MCF 10A (cell line): ENCODE measurements around the gene DDX54. TPM values are rescaled to one million over a fixed set of nuclear protein-coding genes. Genes with fewer than 3 reads are reported as not detected.

Experiments
- BruUV-seq: library from RNA; stranded (reverse); fragments of 400-500 nt; replicated peaks from 2 replicates; lab custom pipeline; 2021; lab: Mats Ljungman, UMichigan
- CTCF ChIA-PET: fragments of 300-600 bp; sonication (Branson Sonifier 250); formaldehyde crosslinking; extraction: SDS; loops from one replicate; lab custom pipeline; 2021; ENCODE audit warnings: antibody characterized with exemption, inconsistent platforms; lab: Yijun Ruan, JAX
- POLR2A ChIA-PET: fragments of 300-600, 350-650 bp; sonication (Branson Sonifier 250); formaldehyde crosslinking; extraction: SDS; loops from one replicate; lab custom pipeline; 2020; ENCODE audit warnings: antibody characterized with exemption, inconsistent platforms; lab: Yijun Ruan, JAX
- DNase-seq: peaks from one replicate; pipeline ENCODE4 v3.0.0-alpha.2; 2018; ENCODE audit not compliant: unreplicated experiment
- H3K27ac Mint-ChIP-seq: one replicate; pipeline ENCODE4 v1.8.0; 2022; ENCODE audit warnings: mild to moderate bottlenecking, low read depth, mixed read lengths; ENCODE audit not compliant: unreplicated experiment
- H3K27me3 Mint-ChIP-seq: one replicate; pipeline ENCODE4 v1.8.0; 2022; ENCODE audit warnings: mixed read lengths; ENCODE audit not compliant: insufficient read depth, unreplicated experiment
- H3K36me3 Mint-ChIP-seq: one replicate; pipeline ENCODE4 v1.8.0; 2022; ENCODE audit warnings: mild to moderate bottlenecking, moderate library complexity, mixed read lengths; ENCODE audit not compliant: insufficient read depth, unreplicated experiment
- H3K4me1 Mint-ChIP-seq: one replicate; pipeline ENCODE4 v1.8.0; 2022; ENCODE audit warnings: mixed read lengths; ENCODE audit not compliant: insufficient read depth, unreplicated experiment
- H3K4me3 Mint-ChIP-seq: one replicate; pipeline ENCODE4 v1.8.0; 2022; ENCODE audit warnings: mild to moderate bottlenecking, moderate library complexity, mixed read lengths; ENCODE audit not compliant: unreplicated experiment
- H3K9me3 Mint-ChIP-seq: one replicate; pipeline ENCODE4 v1.8.0; 2022; ENCODE audit warnings: mixed read lengths; ENCODE audit not compliant: unreplicated experiment
- intact Hi-C: fragments of 100-400 bp; cut with micrococcal nuclease; formaldehyde crosslinking; loops from 2 replicates; pipeline ENCODE4 v1.14.1; 2022
- total RNA-seq: library from RNA; stranded (reverse); gene quantifications from 2 replicates; pipeline ENCODE4 v1.2.3, GENCODE V29; 2022
- TF ChIP-seq, protein P1 (sequence below): fragments of 200-600 bp; IDR thresholded peaks from one replicate; pipeline ENCODE4 v1.8.0; 2022; ENCODE audit warnings: antibody characterized with exemption, mild to moderate bottlenecking; ENCODE audit not compliant: unreplicated experiment

Gene DDX54
- total RNA-seq, 1 experiment from 2014 or later = 75.8 TPM

- POLR2A ChIA-PET = interaction anchor here (0.7 kb wide), 1 partner anchor 11 kb away, joined by 3 read pairs; no protein-coding TSS in a partner anchor
- Mint-ChIP-seq H3K9me3 (no peaks in the 10 kb centered on the region), H3K36me3 (no peaks in the 10 kb centered on the region), H3K4me1 (peaks cover 19% of the 10 kb centered on the region), H3K4me3 (no peak within 1 kb of the TSS), H3K27me3 (peaks cover 14% of the 10 kb centered on the region), H3K27ac (no peak within 1 kb of the TSS)
- TF ChIP-seq, protein P1, sequence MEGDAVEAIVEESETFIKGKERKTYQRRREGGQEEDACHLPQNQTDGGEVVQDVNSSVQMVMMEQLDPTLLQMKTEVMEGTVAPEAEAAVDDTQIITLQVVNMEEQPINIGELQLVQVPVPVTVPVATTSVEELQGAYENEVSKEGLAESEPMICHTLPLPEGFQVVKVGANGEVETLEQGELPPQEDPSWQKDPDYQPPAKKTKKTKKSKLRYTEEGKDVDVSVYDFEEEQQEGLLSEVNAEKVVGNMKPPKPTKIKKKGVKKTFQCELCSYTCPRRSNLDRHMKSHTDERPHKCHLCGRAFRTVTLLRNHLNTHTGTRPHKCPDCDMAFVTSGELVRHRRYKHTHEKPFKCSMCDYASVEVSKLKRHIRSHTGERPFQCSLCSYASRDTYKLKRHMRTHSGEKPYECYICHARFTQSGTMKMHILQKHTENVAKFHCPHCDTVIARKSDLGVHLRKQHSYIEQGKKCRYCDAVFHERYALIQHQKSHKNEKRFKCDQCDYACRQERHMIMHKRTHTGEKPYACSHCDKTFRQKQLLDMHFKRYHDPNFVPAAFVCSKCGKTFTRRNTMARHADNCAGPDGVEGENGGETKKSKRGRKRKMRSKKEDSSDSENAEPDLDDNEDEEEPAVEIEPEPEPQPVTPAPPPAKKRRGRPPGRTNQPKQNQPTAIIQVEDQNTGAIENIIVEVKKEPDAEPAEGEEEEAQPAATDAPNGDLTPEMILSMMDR = no peak
- CTCF ChIA-PET = interaction anchor here (0.6 to 6.9 kb wide), 4 partner anchors 25 to 170 kb away, joined by 3 to 45 read pairs (median 3); no protein-coding TSS in a partner anchor
- intact Hi-C loops = loop anchor here (10.0 kb wide), 1 partner anchor 245 kb away; the partner anchor contains the start of gene OAS1
- no TSS peak for BruUV-seq
- DNase-seq = peak; percentile 66
These were observed 35.7 kb downstream of the DDX54 start, which contains the start of gene CFAP73 for GRCh38 chr12:113149361-113150150. Gene CFAP73, plus strand, starts transcription at chr12:113149724. Its CDS starts 134 bp downstream, at chr12:113149858.

- CTCF ChIA-PET = interaction anchor here (1.1 to 1.2 kb wide), 2 partner anchors 33 to 247 kb away, joined by 3 to 4 read pairs; no protein-coding TSS in a partner anchor
These were observed 38.3 kb downstream of the DDX54 start for GRCh38 chr12:113146999-113147398.

DNA sequence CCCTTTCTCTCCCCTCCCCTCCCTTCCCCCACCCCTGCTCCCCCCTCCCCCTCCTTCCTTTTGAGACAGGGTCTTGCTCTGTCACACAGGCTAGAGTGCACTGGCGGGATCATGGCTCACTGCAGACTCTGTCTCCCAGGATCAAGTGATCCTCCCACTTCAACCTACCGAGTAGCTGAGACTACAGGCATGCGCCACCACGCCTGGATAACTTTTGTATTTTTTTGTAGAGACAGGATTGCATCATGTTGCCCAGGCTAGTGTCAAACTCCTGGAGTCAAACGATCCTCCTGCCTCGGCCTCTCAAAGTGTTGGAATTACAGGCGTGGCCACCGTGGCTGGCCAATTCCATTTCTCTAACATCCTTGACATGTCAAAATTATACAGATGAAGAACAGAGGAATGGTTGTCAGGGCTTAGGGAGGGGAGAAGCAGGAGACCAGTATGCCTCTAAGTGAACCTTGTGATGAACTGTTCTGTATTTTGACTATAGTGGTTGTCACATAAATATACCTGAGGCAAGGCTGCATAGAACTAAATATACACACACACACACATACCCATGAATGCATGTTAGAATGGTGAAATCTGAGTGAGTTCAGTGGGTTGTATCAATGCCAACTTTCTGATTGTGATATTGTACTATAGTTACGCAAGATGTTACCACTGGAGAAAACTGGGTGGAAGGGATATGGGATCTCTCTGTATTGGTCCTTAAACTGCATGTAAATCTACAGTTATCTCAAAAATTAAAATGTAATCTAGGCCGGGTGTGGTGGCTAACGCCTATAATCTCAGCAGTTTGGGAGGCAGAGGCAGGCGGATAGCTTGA lies 39.3 kb downstream of the DDX54 start:
- Mint-ChIP-seq H3K36me3 (no peaks in the 10 kb centered on the region), H3K27me3 (no peaks in the 10 kb centered on the region), H3K4me1 (peaks cover 11% of the 10 kb centered on the region), H3K9me3 (no peaks in the 10 kb centered on the region), H3K4me3 (no peak overlapping the region), H3K27ac (no peak overlapping the region)
- TF ChIP-seq, protein P1 = no peak
- DNase-seq = peak; percentile 65
- ChIA-PET CTCF (interaction anchor here (0.9 to 1.7 kb wide), 3 partner anchors 13 to 98 kb away, joined by 3 to 4 read pairs (median 4); no protein-coding TSS in a partner anchor), POLR2A (interaction anchor here (0.6 to 1.0 kb wide), 2 partner anchors 38 to 114 kb away, joined by 3 read pairs; no protein-coding TSS in a partner anchor)
- no TSS peak for BruUV-seq
- intact Hi-C loops = no loop called here

More at GRCh38 chr12:113146999-113147398, 38.3 kb downstream of the DDX54 start:
- Mint-ChIP-seq H3K27ac (no peak overlapping the region), H3K9me3 (no peaks in the 10 kb centered on the region), H3K36me3 (no peaks in the 10 kb centered on the region), H3K4me1 (peaks cover 12% of the 10 kb centered on the region), H3K4me3 (no peak overlapping the region), H3K27me3 (peaks cover 5% of the 10 kb centered on the region)
- POLR2A ChIA-PET = interaction anchor here (0.6 to 1.0 kb wide), 2 partner anchors 37 to 115 kb away, joined by 3 read pairs; no protein-coding TSS in a partner anchor
- DNase-seq = no peak
- intact Hi-C loops = no loop called here
- BruUV-seq = no TSS peak
- TF ChIP-seq, protein P1 = no peak
